ENCODE results near the gene ZSWIM1.

- TF ChIP-seq, protein P1, sequence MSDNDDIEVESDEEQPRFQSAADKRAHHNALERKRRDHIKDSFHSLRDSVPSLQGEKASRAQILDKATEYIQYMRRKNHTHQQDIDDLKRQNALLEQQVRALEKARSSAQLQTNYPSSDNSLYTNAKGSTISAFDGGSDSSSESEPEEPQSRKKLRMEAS (IDR thresholded peaks at IDR 0.05): 0 out of 2 replicates have a peak, but pooled peaks have one; percentile 21
- TF ChIP-seq EZH2 (IDR thresholded peaks at IDR 0.05; ENCODE audit: low read depth, low read length, severe bottlenecking) (no peak), POLR2A (IDR thresholded peaks at IDR 0.05; ENCODE audit: control extremely low read depth in 1 of 2, low read depth in 2 of 2, low read length in 2 of 2) (peak in 1 of 2 experiments; percentile 74; a peak in 2 of 3 replicates), RAD21 (IDR thresholded peaks at IDR 0.05 in 1 of 2, conservative IDR thresholded peaks at IDR 0.05 in 1 of 2; ENCODE audit: low read depth in 2 of 2, low read length in 2 of 2) (no peak)
Observed at GRCh38 chr20:45833883-45834796, 46.9 kb upstream of the ZSWIM1 start.

Measured in H1 (cell line).